ENCODE data around the gene ZNF728. TPM values are rescaled to one million over a fixed set of nuclear protein-coding genes. Genes with fewer than 3 reads are reported as not detected.
A peak's percentile ranks its signal among the peaks of the same experiment; 100 is the strongest.
"Not testable (repeated sequence)": the region's sequence is repeated elsewhere in the genome, so short reads cannot be mapped to it uniquely, and the experiment has no call there.

The ZNF728 gene
- under 1 TPM; 0.04 to 0.05 TPM for polyA plus RNA-seq

- peak within 1 kb of the TSS; percentile 9 to 49 for H3K4me3 ChIP-seq (ENCODE audit: low read depth in 1 of 2, low read length in 2 of 2)
- H3K36me3 ChIP-seq (ENCODE audit: control insufficient read depth in 2 of 2, insufficient read depth in 2 of 2, low read length in 1 of 2): no peaks in the 10 kb centered on the region
- 14 to 18% methylated on average over 46 of the region's 46 CpGs for WGBS, 2 donors
- H3K9me3 ChIP-seq (ENCODE audit: control insufficient read depth in 2 of 2, insufficient read depth in 1 of 2, low read depth in 1 of 2, low read length in 1 of 2): peaks cover 7 to 9% of the 10 kb centered on the region in 2 donors
- H3K27me3 ChIP-seq (ENCODE audit: control insufficient read depth in 1 of 2, insufficient read depth in 2 of 2, low read length in 2 of 2): no peaks in the 10 kb centered on the region
- no peaks in the 10 kb centered on the region for H3K4me1 ChIP-seq (ENCODE audit: control insufficient read depth in 2 of 2, insufficient read depth in 2 of 2, low read length in 1 of 2)
- H3K27ac ChIP-seq (ENCODE audit: low read depth in 2 of 2, low read length in 1 of 2): peak within 1 kb of the TSS in 1 of 2 donors; percentile 1
Observed at GRCh38 chr19:23002690-23003422, at the start of gene ZNF728. Gene ZNF728, minus strand, starts transcription at chr19:23003176. Its CDS starts 146 bp downstream, at chr19:23003030.

DNA sequence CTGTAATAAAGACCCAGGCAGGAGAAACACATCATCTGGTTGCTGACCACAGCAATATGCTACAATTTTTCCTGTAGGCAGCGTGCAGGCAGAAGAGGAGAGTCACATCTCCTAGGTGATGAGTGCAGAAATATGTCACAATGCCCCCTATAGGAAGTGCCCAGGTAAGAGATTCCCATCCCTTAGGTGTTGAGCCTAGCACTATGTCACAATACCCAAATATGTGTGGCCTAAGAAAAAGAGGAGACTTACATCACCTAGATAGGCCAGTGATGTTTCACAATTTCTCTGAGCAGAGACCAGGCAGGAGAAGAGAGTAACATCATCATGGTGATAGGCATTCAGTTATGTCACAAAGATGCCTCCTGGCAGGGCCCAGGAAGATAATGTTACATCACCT, 49.4 kb upstream of the ZNF728 start:
- H3K9me3 ChIP-seq (ENCODE audit: control insufficient read depth in 2 of 2, insufficient read depth in 1 of 2, low read depth in 1 of 2, low read length in 1 of 2): peaks cover 0 to 3% of the 10 kb centered on the region in 2 donors

GRCh38 chr19:23049256-23049655, 46.3 kb upstream of the ZNF728 start:
- H3K27ac ChIP-seq (ENCODE audit: low read depth in 2 of 2, low read length in 1 of 2): no peak overlapping the region
- H3K9me3 ChIP-seq (ENCODE audit: control insufficient read depth in 2 of 2, insufficient read depth in 1 of 2, low read depth in 1 of 2, low read length in 1 of 2): peaks cover 0 to 8% of the 10 kb centered on the region in 2 donors
- no peaks in the 10 kb centered on the region for H3K36me3 ChIP-seq (ENCODE audit: control insufficient read depth in 2 of 2, insufficient read depth in 2 of 2, low read length in 1 of 2)
- H3K27me3 ChIP-seq (ENCODE audit: control insufficient read depth in 1 of 2, insufficient read depth in 2 of 2, low read length in 2 of 2): no peaks in the 10 kb centered on the region
- H3K4me3 ChIP-seq (ENCODE audit: low read depth in 1 of 2, low read length in 2 of 2): no peak overlapping the region
- no peaks in the 10 kb centered on the region for H3K4me1 ChIP-seq (ENCODE audit: control insufficient read depth in 2 of 2, insufficient read depth in 2 of 2, low read length in 1 of 2)
- WGBS, 2 donors: 59 to 73% methylated on average over 4 of the region's 4 CpGs

More for the DNA sequence above, 49.4 kb upstream of the ZNF728 start:
- H3K27me3 ChIP-seq (ENCODE audit: control insufficient read depth in 1 of 2, insufficient read depth in 2 of 2, low read length in 2 of 2): no peaks in the 10 kb centered on the region
- no peak overlapping the region for H3K4me3 ChIP-seq (ENCODE audit: low read depth in 1 of 2, low read length in 2 of 2)
- H3K27ac ChIP-seq (ENCODE audit: low read depth in 2 of 2, low read length in 1 of 2): no peak overlapping the region
- WGBS, 2 donors: 46 to 70% methylated on average over 1 of the region's 1 CpG
- no peaks in the 10 kb centered on the region for H3K36me3 ChIP-seq (ENCODE audit: control insufficient read depth in 2 of 2, insufficient read depth in 2 of 2, low read length in 1 of 2)
- no peaks in the 10 kb centered on the region for H3K4me1 ChIP-seq (ENCODE audit: control insufficient read depth in 2 of 2, insufficient read depth in 2 of 2, low read length in 1 of 2)

- 80% methylated on average over 6 of the region's 6 CpGs for WGBS, 2 donors
- Histone ChIP-seq H3K4me3 (ENCODE audit: low read depth in 1 of 2, low read length in 2 of 2) (no peak overlapping the region), H3K27me3 (ENCODE audit: control insufficient read depth in 1 of 2, insufficient read depth in 2 of 2, low read length in 2 of 2) (no peaks in the 10 kb centered on the region), H3K36me3 (ENCODE audit: control insufficient read depth in 2 of 2, insufficient read depth in 2 of 2, low read length in 1 of 2) (no peaks in the 10 kb centered on the region), H3K4me1 (ENCODE audit: control insufficient read depth in 2 of 2, insufficient read depth in 2 of 2, low read length in 1 of 2) (no peaks in the 10 kb centered on the region), H3K9me3 (ENCODE audit: control insufficient read depth in 2 of 2, insufficient read depth in 1 of 2, low read depth in 1 of 2, low read length in 1 of 2) (peaks cover 0 to 9% of the 10 kb centered on the region in 2 donors), H3K27ac (ENCODE audit: low read depth in 2 of 2, low read length in 1 of 2) (no peak overlapping the region)
Observed at GRCh38 chr19:23046743-23047142, 43.8 kb upstream of the ZNF728 start.

- Histone ChIP-seq H3K27me3 (ENCODE audit: control insufficient read depth in 1 of 2, insufficient read depth in 2 of 2, low read length in 2 of 2) (no peaks in the 10 kb centered on the region), H3K4me1 (ENCODE audit: control insufficient read depth in 2 of 2, insufficient read depth in 2 of 2, low read length in 1 of 2) (no peaks in the 10 kb centered on the region), H3K9me3 (ENCODE audit: control insufficient read depth in 2 of 2, insufficient read depth in 1 of 2, low read depth in 1 of 2, low read length in 1 of 2) (peaks cover 2 to 5% of the 10 kb centered on the region in 2 donors), H3K4me3 (ENCODE audit: low read depth in 1 of 2, low read length in 2 of 2) (no peak overlapping the region), H3K36me3 (ENCODE audit: control insufficient read depth in 2 of 2, insufficient read depth in 2 of 2, low read length in 1 of 2) (no peaks in the 10 kb centered on the region), H3K27ac (ENCODE audit: low read depth in 2 of 2, low read length in 1 of 2) (no peak overlapping the region)
- 69 to 72% methylated on average over 2 of the region's 2 CpGs for WGBS, 2 donors
Observed at GRCh38 chr19:23033721-23034120, 30.7 kb upstream of the ZNF728 start.

DNA sequence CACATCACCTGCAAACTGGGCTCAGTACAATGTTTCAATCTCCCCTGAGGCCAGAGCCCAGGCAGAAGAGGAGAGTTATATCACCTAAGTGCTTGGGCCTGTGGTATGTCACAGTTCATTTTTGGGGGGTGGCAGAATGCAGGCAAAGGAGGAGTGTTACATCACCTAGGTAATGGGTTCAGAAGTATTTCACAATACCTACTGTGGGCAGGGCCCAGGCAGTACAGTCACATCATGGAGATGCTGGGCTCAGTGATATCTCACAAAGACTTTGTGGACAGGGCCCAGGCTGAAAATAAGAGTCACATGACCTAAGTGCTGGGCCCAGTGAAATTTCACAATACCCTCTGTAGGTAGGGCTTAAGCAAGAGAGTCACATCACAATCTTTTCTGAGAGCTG, 12.7 kb upstream of the ZNF728 start:
- no peaks in the 10 kb centered on the region for H3K36me3 ChIP-seq (ENCODE audit: control insufficient read depth in 2 of 2, insufficient read depth in 2 of 2, low read length in 1 of 2)
- H3K4me1 ChIP-seq (ENCODE audit: control insufficient read depth in 2 of 2, insufficient read depth in 2 of 2, low read length in 1 of 2): no peaks in the 10 kb centered on the region
- no peaks in the 10 kb centered on the region for H3K27me3 ChIP-seq (ENCODE audit: control insufficient read depth in 1 of 2, insufficient read depth in 2 of 2, low read length in 2 of 2)
- H3K4me3 ChIP-seq (ENCODE audit: low read depth in 1 of 2, low read length in 2 of 2): no peak overlapping the region
- peaks cover 2 to 11% of the 10 kb centered on the region in 2 donors for H3K9me3 ChIP-seq (ENCODE audit: control insufficient read depth in 2 of 2, insufficient read depth in 1 of 2, low read depth in 1 of 2, low read length in 1 of 2)
- H3K27ac ChIP-seq (ENCODE audit: low read depth in 2 of 2, low read length in 1 of 2): no peak overlapping the region

GRCh38 chr19:22994957-22995356, 8.0 kb downstream of the ZNF728 start:
- not testable (repeated sequence) for H3K27me3 ChIP-seq (ENCODE audit: control insufficient read depth in 1 of 2, insufficient read depth in 2 of 2, low read length in 2 of 2); H3K27ac ChIP-seq (ENCODE audit: low read depth in 2 of 2, low read length in 1 of 2); H3K9me3 ChIP-seq (ENCODE audit: control insufficient read depth in 2 of 2, insufficient read depth in 1 of 2, low read depth in 1 of 2, low read length in 1 of 2); H3K4me3 ChIP-seq (ENCODE audit: low read depth in 1 of 2, low read length in 2 of 2); H3K36me3 ChIP-seq (ENCODE audit: control insufficient read depth in 2 of 2, insufficient read depth in 2 of 2, low read length in 1 of 2); H3K4me1 ChIP-seq (ENCODE audit: control insufficient read depth in 2 of 2, insufficient read depth in 2 of 2, low read length in 1 of 2)
- 56 to 64% methylated on average over 1 of the region's 1 CpG for WGBS, 2 donors

DNA sequence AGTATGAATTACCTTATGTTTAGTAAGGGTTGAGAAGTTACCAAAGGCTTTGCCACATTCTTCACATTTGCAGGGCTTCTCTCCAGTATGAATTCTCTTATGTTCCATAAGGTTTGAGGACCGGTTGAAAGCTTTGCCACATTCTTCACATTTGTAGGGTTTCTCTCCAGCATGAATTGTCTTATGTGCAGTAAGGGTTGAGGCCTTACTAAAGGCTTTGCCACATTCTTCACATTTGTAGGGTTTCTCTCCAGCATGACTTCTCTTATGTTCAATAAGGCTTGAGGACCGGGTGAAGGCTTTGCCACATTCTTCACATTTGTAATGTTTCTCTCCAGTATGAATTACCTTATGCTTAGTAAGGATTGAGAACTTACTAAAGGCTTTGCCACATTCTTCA, 26.7 kb downstream of the ZNF728 start:
- peaks cover 2 to 6% of the 10 kb centered on the region in 2 donors for H3K9me3 ChIP-seq (ENCODE audit: control insufficient read depth in 2 of 2, insufficient read depth in 1 of 2, low read depth in 1 of 2, low read length in 1 of 2)
- no peaks in the 10 kb centered on the region for H3K36me3 ChIP-seq (ENCODE audit: control insufficient read depth in 2 of 2, insufficient read depth in 2 of 2, low read length in 1 of 2)
- H3K4me1 ChIP-seq (ENCODE audit: control insufficient read depth in 2 of 2, insufficient read depth in 2 of 2, low read length in 1 of 2): no peaks in the 10 kb centered on the region
- no peaks in the 10 kb centered on the region for H3K27me3 ChIP-seq (ENCODE audit: control insufficient read depth in 1 of 2, insufficient read depth in 2 of 2, low read length in 2 of 2)
- 89 to 94% methylated on average over 2 of the region's 2 CpGs for WGBS, 2 donors
- no peak overlapping the region for H3K4me3 ChIP-seq (ENCODE audit: low read depth in 1 of 2, low read length in 2 of 2)
- no peak overlapping the region for H3K27ac ChIP-seq (ENCODE audit: low read depth in 2 of 2, low read length in 1 of 2)

DNA sequence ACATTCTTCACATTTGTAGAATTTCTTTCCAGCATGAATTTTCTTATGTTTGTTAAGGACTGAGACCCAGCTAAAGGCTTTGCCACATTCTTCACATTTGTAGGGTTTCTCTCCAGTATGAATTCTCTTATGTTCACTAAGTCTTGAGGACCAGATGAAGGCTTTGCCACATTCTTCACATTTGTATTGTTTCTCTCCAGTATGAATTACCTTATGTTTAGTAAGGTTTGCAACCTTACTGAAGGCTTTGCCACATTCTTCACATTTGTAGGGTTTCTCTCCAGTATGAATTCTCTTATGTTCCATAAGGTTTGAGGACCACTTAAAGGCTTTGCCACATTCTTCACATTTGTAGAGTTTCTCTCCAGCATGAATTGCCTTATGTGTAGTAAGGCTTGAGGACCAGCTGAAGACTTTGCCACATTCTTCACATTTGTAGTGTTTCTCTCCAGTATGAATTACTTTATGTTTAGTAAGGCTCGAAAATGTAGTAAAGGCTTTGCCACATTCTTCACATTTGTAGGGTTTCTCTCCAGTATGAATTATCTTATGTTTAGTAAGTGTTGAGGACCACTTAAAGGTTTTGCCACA, 27.3 kb downstream of the ZNF728 start:
- not testable (repeated sequence) for H3K27ac ChIP-seq (ENCODE audit: low read depth in 2 of 2, low read length in 1 of 2); H3K27me3 ChIP-seq (ENCODE audit: control insufficient read depth in 1 of 2, insufficient read depth in 2 of 2, low read length in 2 of 2); H3K4me3 ChIP-seq (ENCODE audit: low read depth in 1 of 2, low read length in 2 of 2); H3K9me3 ChIP-seq (ENCODE audit: control insufficient read depth in 2 of 2, insufficient read depth in 1 of 2, low read depth in 1 of 2, low read length in 1 of 2); H3K4me1 ChIP-seq (ENCODE audit: control insufficient read depth in 2 of 2, insufficient read depth in 2 of 2, low read length in 1 of 2); H3K36me3 ChIP-seq (ENCODE audit: control insufficient read depth in 2 of 2, insufficient read depth in 2 of 2, low read length in 1 of 2)
- WGBS, 2 donors: 61 to 69% methylated on average over 1 of the region's 1 CpG

- peaks cover 3 to 15% of the 10 kb centered on the region in 2 donors for H3K9me3 ChIP-seq (ENCODE audit: control insufficient read depth in 2 of 2, insufficient read depth in 1 of 2, low read depth in 1 of 2, low read length in 1 of 2)
- H3K36me3 ChIP-seq (ENCODE audit: control insufficient read depth in 2 of 2, insufficient read depth in 2 of 2, low read length in 1 of 2): no peaks in the 10 kb centered on the region
- no peak overlapping the region for H3K27ac ChIP-seq (ENCODE audit: low read depth in 2 of 2, low read length in 1 of 2)
- H3K4me3 ChIP-seq (ENCODE audit: low read depth in 1 of 2, low read length in 2 of 2): no peak overlapping the region
- no peaks in the 10 kb centered on the region for H3K27me3 ChIP-seq (ENCODE audit: control insufficient read depth in 1 of 2, insufficient read depth in 2 of 2, low read length in 2 of 2)
- WGBS, 2 donors: 57 to 61% methylated on average over 5 of the region's 5 CpGs
- H3K4me1 ChIP-seq (ENCODE audit: control insufficient read depth in 2 of 2, insufficient read depth in 2 of 2, low read length in 1 of 2): no peaks in the 10 kb centered on the region
Observed at GRCh38 chr19:22945560-22945959, 57.4 kb downstream of the ZNF728 start.
